Body of pancreas (tissue), 4 donors: ENCODE measurements around the gene INIP. TPM values are rescaled to one million over a fixed set of nuclear protein-coding genes. Genes with fewer than 3 reads are reported as not detected.
A peak's percentile ranks its signal among the peaks of the same experiment; 100 is the strongest.

Source experiments
- ATAC-seq: fragments of 150-250 bp; one replicate; pipeline ENCODE4 v1.9.1; 2016
- DNase-seq, 4 donors: peaks; one replicate each; pipeline ENCODE4 v3.0.0-alpha.2; 2019
- H3K27ac ChIP-seq, 4 donors: fragments of 200-600 bp; sonication (generic); 1 replicate in 3 of 4; 2 replicates in 1 of 4; pipeline versions ENCODE4 v1.5.1 to v1.6.1; 2016 to 2019; ENCODE audit warnings: mild to moderate bottlenecking in 1 of 4, mixed read lengths in 1 of 4, moderate library complexity in 1 of 4
- H3K27me3 ChIP-seq, 2 donors: fragments of 200-600 bp; sonication (generic); one replicate each; pipeline ENCODE4 v1.6.0; 2016; ENCODE audit warnings: mild to moderate bottlenecking in 1 of 2
- H3K36me3 ChIP-seq, 2 donors: fragments of 200-600 bp; sonication (generic); replicated peaks in 1 of 2; 2 replicates each; pipeline ENCODE4 v1.5.1; 2016; ENCODE audit warnings: low read depth in 2 of 2; ENCODE audit not compliant: insufficient read depth in 1 of 2
- H3K4me1 ChIP-seq: fragments of 200-600 bp; sonication (generic); one replicate; pipeline ENCODE4 v1.6.0; 2016
- H3K4me3 ChIP-seq, 2 donors: fragments of 200-600 bp; sonication (generic); 1 replicate in 1 of 2; 2 replicates in 1 of 2; pipeline ENCODE4 v1.5.1; 2016 to 2019
- H3K9me3 ChIP-seq, 3 donors: fragments of 200-600 bp; sonication (generic); 1 replicate in 2 of 3; 2 replicates in 1 of 3; pipeline ENCODE4 v1.5.1; 2016
- CTCF ChIP-seq, 7 experiments: fragments of 450-650 bp in 4 of 7; fragments of 200-600 bp in 3 of 7; sonication (generic) in 3 of 7; IDR thresholded peaks; one replicate each; pipeline ENCODE4 v1.5.1; 2016 to 2019; ENCODE audit warnings: antibody characterized with exemption in 7 of 7
- POLR2A ChIP-seq, 3 donors: fragments of 450-650 bp; IDR thresholded peaks; one replicate each; pipeline ENCODE4 v1.6.1; 2016; ENCODE audit warnings: antibody characterized with exemption in 3 of 3, mild to moderate bottlenecking in 2 of 3
- WGBS, 2 donors: methylation state at CpG; one replicate each; pipeline ENCODE4 v1.1.5; 2017; 5-methylcytosine and 5-hydroxymethylcytosine counted together
- intact Hi-C: fragments of 100-400 bp; cut with DNase I; formaldehyde crosslinking; loops from one replicate; pipeline ENCODE4 v1.15.1; 2023
- total RNA-seq, 2 donors: library from RNA; depleted of rRNA; stranded (reverse); fragments of >200 nt; gene quantifications; one replicate each; pipeline ENCODE4 v1.1.0, GENCODE V29; 2016

INIP gene
- total RNA-seq, 2 donors from 2014 or later: 13.5 to 14.5 TPM

- DNase-seq: peak; percentile 37 to 58 (median 54)
- 27 to 29% methylated on average over 6 of the region's 6 CpGs for WGBS, 2 donors
Observed at GRCh38 chr9:112705768-112706427, 12.0 kb downstream of the INIP start.

GRCh38 chr9:112703304-112703703, 14.6 kb downstream of the INIP start:
- TF ChIP-seq CTCF (IDR thresholded peaks at IDR 0.05) (no peak), POLR2A (IDR thresholded peaks at IDR 0.05) (no peak)
- no peaks in the 10 kb centered on the region for H3K36me3 ChIP-seq
- H3K4me3 ChIP-seq: no peak overlapping the region
- H3K9me3 ChIP-seq: no peaks in the 10 kb centered on the region
- no peak overlapping the region for H3K27ac ChIP-seq
- WGBS, 2 donors: 68% methylated on average over 2 of the region's 2 CpGs
- ATAC-seq: no peak
- DNase-seq: no peak
- H3K27me3 ChIP-seq: no peaks in the 10 kb centered on the region
- intact Hi-C loops: no loop called here
- H3K4me1 ChIP-seq: peaks cover 8% of the 10 kb centered on the region

More at GRCh38 chr9:112705768-112706427, 12.0 kb downstream of the INIP start:
- Histone ChIP-seq H3K27me3 (no peaks in the 10 kb centered on the region), H3K9me3 (no peaks in the 10 kb centered on the region), H3K4me3 (no peak overlapping the region), H3K36me3 (no peaks in the 10 kb centered on the region), H3K27ac (no peak overlapping the region), H3K4me1 (peaks cover 8% of the 10 kb centered on the region)
- ATAC-seq: peak; percentile 68
- intact Hi-C loops: no loop called here
- TF ChIP-seq CTCF (IDR thresholded peaks at IDR 0.05) (peak in 6 of 7 experiments; percentile 15 to 62 (median 49)), POLR2A (IDR thresholded peaks at IDR 0.05) (no peak)

- no peak overlapping the region for H3K4me3 ChIP-seq
- H3K4me1 ChIP-seq: no peaks in the 10 kb centered on the region
- TF ChIP-seq CTCF (IDR thresholded peaks at IDR 0.05) (no peak), POLR2A (IDR thresholded peaks at IDR 0.05) (no peak)
- H3K36me3 ChIP-seq: no peaks in the 10 kb centered on the region
- intact Hi-C loops: no loop called here
- H3K27ac ChIP-seq: no peak overlapping the region
- H3K27me3 ChIP-seq: no peaks in the 10 kb centered on the region
- DNase-seq (no peak), ATAC-seq (no peak)
- H3K9me3 ChIP-seq: no peaks in the 10 kb centered on the region
Observed at GRCh38 chr9:112700085-112700484, 17.8 kb downstream of the INIP start.

- Histone ChIP-seq H3K4me3 (no peak overlapping the region), H3K36me3 (no peaks in the 10 kb centered on the region), H3K4me1 (no peaks in the 10 kb centered on the region), H3K27me3 (no peaks in the 10 kb centered on the region), H3K9me3 (no peaks in the 10 kb centered on the region), H3K27ac (no peak overlapping the region)
- 87 to 88% methylated on average over 5 of the region's 5 CpGs for WGBS, 2 donors
- intact Hi-C loops: no loop called here
- no peak for ATAC-seq
- DNase-seq: no peak
- TF ChIP-seq POLR2A (IDR thresholded peaks at IDR 0.05): no peak
- no peak for TF ChIP-seq CTCF (IDR thresholded peaks at IDR 0.05)
Observed at GRCh38 chr9:112699230-112699629, 18.7 kb downstream of the INIP start.

- TF ChIP-seq POLR2A (IDR thresholded peaks at IDR 0.05): no peak
- TF ChIP-seq CTCF (IDR thresholded peaks at IDR 0.05): no peak
- 93 to 100% methylated on average over 5 of the region's 5 CpGs for WGBS, 2 donors
- no peaks in the 10 kb centered on the region for H3K4me1 ChIP-seq
- no peak for DNase-seq
- no peaks in the 10 kb centered on the region for H3K36me3 ChIP-seq
- intact Hi-C loops: no loop called here
- no peak for ATAC-seq
- H3K27ac ChIP-seq: no peak overlapping the region
- H3K9me3 ChIP-seq: no peaks in the 10 kb centered on the region
- no peak overlapping the region for H3K4me3 ChIP-seq
- H3K27me3 ChIP-seq: no peaks in the 10 kb centered on the region
Observed at GRCh38 chr9:112696461-112696860, 21.5 kb downstream of the INIP start.
